ENCODE data around the gene TNIK.

DNA sequence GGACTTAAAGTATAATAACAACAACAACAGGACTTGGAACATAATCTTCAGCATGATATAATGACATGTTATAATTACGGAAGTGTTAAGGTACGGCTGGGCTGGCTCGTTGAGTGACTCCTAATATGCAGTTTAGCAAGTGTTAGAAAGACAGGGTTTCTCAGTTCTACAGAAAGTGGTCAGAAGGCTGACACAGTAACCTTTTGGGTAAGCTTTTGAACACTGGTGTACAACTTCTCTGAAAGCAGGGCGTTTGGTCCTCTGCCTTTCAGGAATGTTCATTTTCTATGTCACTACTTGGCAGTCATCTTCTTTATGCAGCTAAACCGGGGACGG, 300.4 kb downstream of the TNIK start:
- TF ChIP-seq POLR2AphosphoS5 (IDR thresholded peaks at IDR 0.05; ENCODE audit: low read depth, low read length): no peak
- no peak for TF ChIP-seq POLR2A (IDR thresholded peaks at IDR 0.05; ENCODE audit: low read depth, low read length)

All from GM12892 (cell line).